Trophoblast cell (in vitro differentiated cells and primary cell): Measurements from ENCODE around the gene CD19.

Source experiments
- DNase-seq, 2 donors: peaks; one replicate each; pipeline ENCODE4 v3.0.0-alpha.2; 2016
- H2AFZ ChIP-seq: 2 replicates; pipeline ENCODE4 v1.6.1; 2013; ENCODE audit warnings: low read length, moderate library complexity, mild to moderate bottlenecking; ENCODE audit not compliant: insufficient read depth, poor library complexity
- H2AK5ac ChIP-seq: 2 replicates; pipeline ENCODE4 v1.6.1; 2013; ENCODE audit warnings: mild to moderate bottlenecking, low read length
- H2BK120ac ChIP-seq: 2 replicates; pipeline ENCODE4 v1.6.1; 2013; ENCODE audit warnings: low read length, mild to moderate bottlenecking, moderate library complexity; ENCODE audit not compliant: insufficient read depth, poor library complexity
- H2BK12ac ChIP-seq: 2 replicates; pipeline ENCODE4 v1.6.1; 2013; ENCODE audit warnings: mild to moderate bottlenecking, low read length, moderate library complexity
- H2BK5ac ChIP-seq: 2 replicates; pipeline ENCODE4 v1.6.1; 2013; ENCODE audit warnings: low read length, low read depth, moderate library complexity, mild to moderate bottlenecking; ENCODE audit not compliant: poor library complexity
- H3K14ac ChIP-seq: 2 replicates; pipeline ENCODE4 v1.6.1; 2013; ENCODE audit warnings: mild to moderate bottlenecking, low read length
- H3K18ac ChIP-seq: 2 replicates; pipeline ENCODE4 v1.6.1; 2013; ENCODE audit warnings: mild to moderate bottlenecking, low read length
- H3K23ac ChIP-seq: 2 replicates; pipeline ENCODE4 v1.6.1; 2013; ENCODE audit warnings: low read length
- H3K27ac ChIP-seq: 2 replicates; pipeline ENCODE4 v1.5.1; 2013; ENCODE audit warnings: low read depth, mild to moderate bottlenecking, inconsistent platforms, low read length, moderate library complexity
- H3K27me3 ChIP-seq: 2 replicates; pipeline ENCODE4 v1.6.1; 2013; ENCODE audit warnings: inconsistent platforms, mild to moderate bottlenecking, low read length, moderate library complexity; ENCODE audit not compliant: insufficient read depth
- H3K36me3 ChIP-seq, 2 experiments: 1 replicate in 1 of 2; 2 replicates in 1 of 2; pipeline ENCODE4 v1.6.1; 2013; ENCODE audit warnings: low read length in 2 of 2, mild to moderate bottlenecking in 2 of 2, moderate library complexity in 1 of 2; ENCODE audit not compliant: insufficient read depth in 2 of 2, control insufficient read depth in 1 of 2
- H3K4ac ChIP-seq: 2 replicates; pipeline ENCODE4 v1.6.1; 2013; ENCODE audit warnings: low read depth, mild to moderate bottlenecking, low read length, moderate library complexity
- H3K4me1 ChIP-seq, 2 experiments: 1 replicate in 1 of 2; 2 replicates in 1 of 2; pipeline ENCODE4 v1.6.1; 2013; ENCODE audit warnings: low read length in 2 of 2, mild to moderate bottlenecking in 2 of 2, moderate library complexity in 1 of 2; ENCODE audit not compliant: insufficient read depth in 2 of 2, control insufficient read depth in 1 of 2
- H3K4me2 ChIP-seq: 2 replicates; pipeline ENCODE4 v1.6.1; 2013; ENCODE audit warnings: inconsistent platforms, mild to moderate bottlenecking, low read length, moderate library complexity
- H3K4me3 ChIP-seq: 2 replicates; pipeline ENCODE4 v1.5.1; 2013; ENCODE audit warnings: mild to moderate bottlenecking, low read depth, low read length, inconsistent platforms
- H3K79me1 ChIP-seq: one replicate; pipeline ENCODE4 v1.6.1; 2013; ENCODE audit warnings: low read length
- H3K79me2 ChIP-seq: 2 replicates; pipeline ENCODE4 v1.6.1; 2013; ENCODE audit warnings: low read length, mild to moderate bottlenecking; ENCODE audit not compliant: control insufficient read depth, insufficient read depth, poor library complexity
- H3K9ac ChIP-seq: 2 replicates; pipeline ENCODE4 v1.6.1; 2013; ENCODE audit warnings: mild to moderate bottlenecking, low read length
- H3K9me3 ChIP-seq: 2 replicates; pipeline ENCODE4 v1.6.1; 2013; ENCODE audit warnings: low read depth, mild to moderate bottlenecking, control low read depth, inconsistent platforms, low read length; ENCODE audit not compliant: insufficient read depth
- H4K12ac ChIP-seq: 2 replicates; pipeline ENCODE4 v1.6.1; 2013; ENCODE audit warnings: low read depth, mild to moderate bottlenecking, low read length, moderate library complexity
- H4K8ac ChIP-seq: 2 replicates; pipeline ENCODE4 v1.6.1; 2013; ENCODE audit warnings: low read depth, mild to moderate bottlenecking, low read length, moderate library complexity
- H4K91ac ChIP-seq: one replicate; pipeline ENCODE4 v1.6.1; 2013; ENCODE audit warnings: low read depth, mild to moderate bottlenecking, low read length, moderate library complexity
- WGBS: extraction: QIAGEN DNeasy Blood & Tissue Kit; methylation state at CpG from one replicate; pipeline ENCODE4 v1.1.7; 2013; ENCODE audit warnings: missing lambda C conversion rate; ENCODE audit not compliant: insufficient read length, insufficient coverage; ENCODE audit errors: extremely low coverage; 5-methylcytosine and 5-hydroxymethylcytosine counted together

CD19 gene

GRCh38 chr16:28981517-28981916 lies 49.7 kb downstream of the CD19 start:
- Histone ChIP-seq H3K4me2 (no peak overlapping the region), H3K9me3 (peaks cover 2% of the 10 kb centered on the region), H3K79me2 (no peaks in the 10 kb centered on the region), H2AFZ (no peak overlapping the region), H3K9ac (no peak overlapping the region), H3K79me1 (no peaks in the 10 kb centered on the region), H4K8ac (no peak overlapping the region), H2BK12ac (no peak overlapping the region), H3K4me3 (no peak overlapping the region), H2AK5ac (no peak overlapping the region), H3K4me1 (no peaks in the 10 kb centered on the region), H3K14ac (no peak overlapping the region), H3K27me3 (no peaks in the 10 kb centered on the region), H3K4ac (no peak overlapping the region), H3K36me3 (peaks cover 55 to 68% of the 10 kb centered on the region in 2 experiments), H4K91ac (no peak overlapping the region), H3K23ac (no peak overlapping the region), H2BK120ac (no peak overlapping the region), H2BK5ac (no peak overlapping the region), H3K27ac (no peak overlapping the region), H4K12ac (no peak overlapping the region), H3K18ac (no peak overlapping the region)
- peak in 1 of 2 donors; percentile 16 for DNase-seq
- WGBS, result no CpG with 5 or more reads among the region's 12 CpGs

- Histone ChIP-seq H3K9me3 (peaks cover 4% of the 10 kb centered on the region), H3K9ac (no peak overlapping the region)
- WGBS, result no CpG with 5 or more reads among the region's 10 CpGs
Measured at GRCh38 chr16:28982418-28982817, 50.6 kb downstream of the CD19 start.

GRCh38 chr16:28982949-28983348 lies 51.2 kb downstream of the CD19 start:
- WGBS, result no CpG with 5 or more reads among the region's 11 CpGs
- no peaks in the 10 kb centered on the region for H3K79me2 ChIP-seq
- H3K9ac ChIP-seq, result no peak overlapping the region
- H3K4ac ChIP-seq, result no peak overlapping the region
- no peak overlapping the region for H3K18ac ChIP-seq
- no peaks in the 10 kb centered on the region for H3K27me3 ChIP-seq
- H2BK12ac ChIP-seq, result no peak overlapping the region
- no peak overlapping the region for H3K4me2 ChIP-seq
- no peaks in the 10 kb centered on the region for H3K79me1 ChIP-seq
- H2AFZ ChIP-seq, result no peak overlapping the region
- peaks cover 57 to 66% of the 10 kb centered on the region in 2 experiments for H3K36me3 ChIP-seq
- no peak overlapping the region for H3K4me3 ChIP-seq
- H3K14ac ChIP-seq, result no peak overlapping the region
- DNase-seq, result no peak
- no peak overlapping the region for H3K27ac ChIP-seq
- no peak overlapping the region for H3K23ac ChIP-seq
- H2BK5ac ChIP-seq, result no peak overlapping the region
- peaks cover 4% of the 10 kb centered on the region for H3K9me3 ChIP-seq
- no peak overlapping the region for H2AK5ac ChIP-seq
- H4K8ac ChIP-seq, result no peak overlapping the region
- no peak overlapping the region for H2BK120ac ChIP-seq
- H4K12ac ChIP-seq, result no peak overlapping the region
- H3K4me1 ChIP-seq, result no peaks in the 10 kb centered on the region
- H4K91ac ChIP-seq, result no peak overlapping the region

More at GRCh38 chr16:28982418-28982817, 50.6 kb downstream of the CD19 start:
- H2BK120ac ChIP-seq, result no peak overlapping the region
- H3K27me3 ChIP-seq, result no peaks in the 10 kb centered on the region
- peaks cover 57 to 67% of the 10 kb centered on the region in 2 experiments for H3K36me3 ChIP-seq
- DNase-seq, result no peak
- no peak overlapping the region for H4K12ac ChIP-seq
- no peak overlapping the region for H4K91ac ChIP-seq
- H2AK5ac ChIP-seq, result no peak overlapping the region
- H3K4me2 ChIP-seq, result no peak overlapping the region
- no peaks in the 10 kb centered on the region for H3K79me1 ChIP-seq
- no peak overlapping the region for H3K18ac ChIP-seq
- no peak overlapping the region for H3K4ac ChIP-seq
- no peak overlapping the region for H4K8ac ChIP-seq
- H3K79me2 ChIP-seq, result no peaks in the 10 kb centered on the region
- no peak overlapping the region for H2BK5ac ChIP-seq
- H3K4me1 ChIP-seq, result no peaks in the 10 kb centered on the region
- no peak overlapping the region for H3K4me3 ChIP-seq
- H3K27ac ChIP-seq, result no peak overlapping the region
- no peak overlapping the region for H3K23ac ChIP-seq
- H3K14ac ChIP-seq, result no peak overlapping the region
- H2AFZ ChIP-seq, result no peak overlapping the region
- H2BK12ac ChIP-seq, result no peak overlapping the region

DNA sequence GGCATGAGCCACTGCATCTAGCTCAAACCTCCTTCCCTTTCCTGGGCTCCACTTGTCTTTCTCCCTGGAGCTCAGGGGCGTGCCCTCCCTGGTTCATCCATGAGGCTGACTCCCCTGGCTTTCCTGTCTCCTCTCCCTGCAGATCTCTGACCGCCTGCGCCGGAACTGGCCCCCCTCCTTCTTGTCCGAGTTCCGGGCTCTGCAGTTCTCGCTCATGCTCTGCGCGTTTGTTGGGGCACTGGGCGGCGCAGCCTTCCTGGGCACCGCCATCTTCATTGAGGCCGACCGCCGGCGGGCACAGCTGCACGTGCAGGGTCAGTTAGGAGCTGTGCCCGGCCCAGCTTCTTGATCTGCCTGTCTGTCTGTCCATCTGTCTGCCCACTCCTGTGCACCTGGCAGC lies 51.9 kb downstream of the CD19 start:
- Histone ChIP-seq H4K91ac (no peak overlapping the region), H3K79me1 (no peaks in the 10 kb centered on the region), H2BK5ac (no peak overlapping the region), H3K18ac (no peak overlapping the region), H3K27ac (no peak overlapping the region), H2AK5ac (no peak overlapping the region), H3K36me3 (peaks cover 53 to 62% of the 10 kb centered on the region in 2 experiments), H3K4me3 (no peak overlapping the region), H4K8ac (no peak overlapping the region), H4K12ac (no peak overlapping the region), H2BK120ac (no peak overlapping the region), H3K14ac (no peak overlapping the region), H2BK12ac (no peak overlapping the region), H2AFZ (no peak overlapping the region), H3K4me2 (no peak overlapping the region), H3K23ac (no peak overlapping the region), H3K79me2 (no peaks in the 10 kb centered on the region), H3K27me3 (no peaks in the 10 kb centered on the region), H3K4ac (no peak overlapping the region), H3K4me1 (no peaks in the 10 kb centered on the region), H3K9me3 (peaks cover 4% of the 10 kb centered on the region), H3K9ac (no peak overlapping the region)
- WGBS, result no CpG with 5 or more reads among the region's 18 CpGs
- DNase-seq, result no peak
